Gastroesophageal sphincter (tissue), 4 donors: ENCODE measurements around the gene SLC9A3. TPM values are rescaled to one million over a fixed set of nuclear protein-coding genes. Genes with fewer than 3 reads are reported as not detected.

ENCODE experiments used
- ATAC-seq: fragments of 150-250 bp; one replicate; pipeline ENCODE4 v1.9.1; 2016; ENCODE audit warnings: mild to moderate bottlenecking, moderate library complexity
- H3K27ac ChIP-seq, 4 donors: fragments of 200-600 bp; sonication (generic) in 3 of 4; 1 replicate in 3 of 4; 2 replicates in 1 of 4; pipeline ENCODE4 v1.5.1; 2016 to 2019
- H3K27me3 ChIP-seq: fragments of 200-600 bp; sonication (generic); one replicate; pipeline ENCODE4 v1.5.1; 2019
- H3K36me3 ChIP-seq, 2 donors: fragments of 200-600 bp; sonication (generic); one replicate each; pipeline ENCODE4 v1.5.1; 2019; ENCODE audit warnings: control low read depth in 1 of 2
- H3K4me1 ChIP-seq, 3 donors: fragments of 200-600 bp; sonication (generic); 1 replicate in 2 of 3; 2 replicates in 1 of 3; pipeline ENCODE4 v1.5.1; 2016 to 2019; ENCODE audit warnings: control low read depth in 2 of 3
- H3K4me3 ChIP-seq, 2 donors: fragments of 200-600 bp; sonication (generic); one replicate each; pipeline ENCODE4 v1.5.1; 2019; ENCODE audit warnings: mild to moderate bottlenecking in 1 of 2, moderate library complexity in 1 of 2
- H3K9me3 ChIP-seq, 3 donors: fragments of 200-600 bp; sonication (generic); one replicate each; pipeline ENCODE4 v1.5.1; 2017 to 2019; ENCODE audit warnings: control low read depth in 2 of 3
- EP300 ChIP-seq: sonication (generic); formaldehyde crosslinking; IDR thresholded peaks from one replicate; pipeline ENCODE4 v1.6.1; 2017; ENCODE audit warnings: antibody characterized with exemption, mild to moderate bottlenecking
- POLR2A ChIP-seq, 2 donors: fragments of 450-650 bp; IDR thresholded peaks; one replicate each; pipeline ENCODE4 v1.6.1; 2017; ENCODE audit warnings: antibody characterized with exemption in 2 of 2, mild to moderate bottlenecking in 2 of 2, moderate library complexity in 1 of 2
- POLR2AphosphoS5 ChIP-seq: sonication (generic); formaldehyde crosslinking; IDR thresholded peaks from one replicate; pipeline ENCODE4 v1.6.1; 2017; ENCODE audit warnings: antibody characterized with exemption
- WGBS, 2 donors: methylation state at CpG; one replicate each; pipeline ENCODE4 v1.1.5; 2018; ENCODE audit warnings: low coverage in 1 of 2; 5-methylcytosine and 5-hydroxymethylcytosine counted together
- total RNA-seq, 4 donors: library from RNA; depleted of rRNA; stranded (reverse); fragments of >200 nt; gene quantifications; one replicate each; pipeline ENCODE4 v1.1.0, GENCODE V29; 2016
- TF ChIP-seq, protein P1 (sequence below), 4 experiments: fragments of 200-600 bp in 2 of 4; fragments of 450-650 bp in 2 of 4; sonication (generic) in 1 of 4; IDR thresholded peaks; one replicate each; pipeline ENCODE4 v1.5.1; 2017 to 2019; ENCODE audit warnings: antibody characterized with exemption in 4 of 4, mild to moderate bottlenecking in 2 of 4, moderate library complexity in 2 of 4

SLC9A3 gene
- total RNA-seq, 4 donors from 2014 or later, result 2.6 to 3.9 (median 2.8) TPM

GRCh38 chr5:555058-555623, 30.9 kb upstream of the SLC9A3 start:
- 60 to 100% methylated on average over 1 to 2 of the region's 27 CpGs for WGBS, 2 donors
- Histone ChIP-seq H3K27me3 (peaks cover 52% of the 10 kb centered on the region), H3K9me3 (peaks cover 0 to 4% (median 0%) of the 10 kb centered on the region in 3 donors), H3K27ac (no peak overlapping the region), H3K4me1 (no peaks in the 10 kb centered on the region), H3K36me3 (no peaks in the 10 kb centered on the region), H3K4me3 (no peak overlapping the region)
- TF ChIP-seq EP300 (no peak), POLR2A (IDR thresholded peaks at IDR 0.05) (no peak)
- ATAC-seq, result no peak

- H3K4me3 ChIP-seq, result no peak overlapping the region
- peaks cover 53% of the 10 kb centered on the region for H3K27me3 ChIP-seq
- H3K4me1 ChIP-seq, result no peaks in the 10 kb centered on the region
- no peak for TF ChIP-seq POLR2AphosphoS5
- no peak for TF ChIP-seq EP300
- TF ChIP-seq POLR2A (IDR thresholded peaks at IDR 0.05), result no peak
- TF ChIP-seq, protein P1, sequence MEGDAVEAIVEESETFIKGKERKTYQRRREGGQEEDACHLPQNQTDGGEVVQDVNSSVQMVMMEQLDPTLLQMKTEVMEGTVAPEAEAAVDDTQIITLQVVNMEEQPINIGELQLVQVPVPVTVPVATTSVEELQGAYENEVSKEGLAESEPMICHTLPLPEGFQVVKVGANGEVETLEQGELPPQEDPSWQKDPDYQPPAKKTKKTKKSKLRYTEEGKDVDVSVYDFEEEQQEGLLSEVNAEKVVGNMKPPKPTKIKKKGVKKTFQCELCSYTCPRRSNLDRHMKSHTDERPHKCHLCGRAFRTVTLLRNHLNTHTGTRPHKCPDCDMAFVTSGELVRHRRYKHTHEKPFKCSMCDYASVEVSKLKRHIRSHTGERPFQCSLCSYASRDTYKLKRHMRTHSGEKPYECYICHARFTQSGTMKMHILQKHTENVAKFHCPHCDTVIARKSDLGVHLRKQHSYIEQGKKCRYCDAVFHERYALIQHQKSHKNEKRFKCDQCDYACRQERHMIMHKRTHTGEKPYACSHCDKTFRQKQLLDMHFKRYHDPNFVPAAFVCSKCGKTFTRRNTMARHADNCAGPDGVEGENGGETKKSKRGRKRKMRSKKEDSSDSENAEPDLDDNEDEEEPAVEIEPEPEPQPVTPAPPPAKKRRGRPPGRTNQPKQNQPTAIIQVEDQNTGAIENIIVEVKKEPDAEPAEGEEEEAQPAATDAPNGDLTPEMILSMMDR (IDR thresholded peaks at IDR 0.05), result no peak
- no peaks in the 10 kb centered on the region for H3K36me3 ChIP-seq
- ATAC-seq, result no peak
- H3K27ac ChIP-seq, result no peak overlapping the region
- WGBS, 2 donors, result 100% methylated on average over 2 of the region's 40 CpGs; no CpG with 5 or more reads in 1 of the 2 donors
- H3K9me3 ChIP-seq, result peaks cover 0 to 4% (median 0%) of the 10 kb centered on the region in 3 donors
These were observed 30.2 kb upstream of the SLC9A3 start for GRCh38 chr5:554284-554988.

DNA sequence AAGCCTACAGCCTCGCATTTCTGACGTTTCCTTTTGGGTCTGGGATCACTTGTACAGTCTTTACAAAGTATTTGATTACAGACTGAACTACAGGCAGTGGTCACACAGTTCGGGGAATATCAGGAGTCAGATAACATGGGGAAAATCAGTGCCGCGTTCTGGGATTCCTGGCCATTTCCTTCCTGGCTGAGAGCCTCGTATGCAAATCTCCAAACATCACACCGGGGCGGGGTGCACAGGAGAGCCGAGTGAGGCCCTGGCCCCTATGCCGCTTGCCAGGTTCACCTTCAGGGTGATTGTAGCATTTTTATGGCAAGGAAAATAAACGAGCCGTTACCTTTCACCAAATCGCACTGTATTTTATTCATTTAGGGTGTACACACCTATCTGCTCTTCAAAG, 29.6 kb upstream of the SLC9A3 start:
- no peaks in the 10 kb centered on the region for H3K4me1 ChIP-seq
- no peak overlapping the region for H3K27ac ChIP-seq
- WGBS, 2 donors, result 28 to 60% methylated on average over 1 to 5 of the region's 13 CpGs
- peaks cover 0 to 4% (median 0%) of the 10 kb centered on the region in 3 donors for H3K9me3 ChIP-seq
- ATAC-seq, result no peak
- peaks cover 49% of the 10 kb centered on the region for H3K27me3 ChIP-seq
- no peak for TF ChIP-seq EP300
- TF ChIP-seq, protein P1 (IDR thresholded peaks at IDR 0.05), result no peak
- no peak for TF ChIP-seq POLR2AphosphoS5
- no peak for TF ChIP-seq POLR2A (IDR thresholded peaks at IDR 0.05)
- H3K4me3 ChIP-seq, result no peak overlapping the region
- H3K36me3 ChIP-seq, result no peaks in the 10 kb centered on the region

DNA sequence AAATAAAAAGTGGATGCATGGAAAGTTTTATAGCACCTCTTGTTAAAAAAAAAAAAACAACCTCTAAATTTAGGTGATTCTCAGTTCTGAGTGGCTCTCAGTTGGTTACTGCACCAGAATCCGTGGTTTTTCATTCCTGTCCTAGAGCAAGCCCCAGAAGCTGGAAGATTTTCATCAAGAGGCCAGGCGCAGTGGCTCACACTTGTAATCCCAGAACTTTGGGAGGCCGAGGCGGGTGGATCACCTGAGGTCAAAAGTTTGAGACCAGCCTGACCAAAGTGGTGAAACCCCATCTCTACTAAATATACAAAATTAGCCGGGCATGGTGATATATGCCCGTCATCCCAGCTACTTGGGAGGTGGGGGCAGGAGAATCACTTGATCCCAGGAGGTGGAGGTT, 27.2 kb upstream of the SLC9A3 start:
- H3K4me1 ChIP-seq, result no peaks in the 10 kb centered on the region
- no peak overlapping the region for H3K4me3 ChIP-seq
- H3K27ac ChIP-seq, result no peak overlapping the region
- peaks cover 59% of the 10 kb centered on the region for H3K27me3 ChIP-seq
- 83 to 88% methylated on average over 4 of the region's 6 CpGs for WGBS, 2 donors
- no peak for TF ChIP-seq EP300
- no peaks in the 10 kb centered on the region for H3K36me3 ChIP-seq
- no peak for ATAC-seq
- peaks cover 0 to 4% (median 0%) of the 10 kb centered on the region in 3 donors for H3K9me3 ChIP-seq

- ATAC-seq, result no peak
- no peaks in the 10 kb centered on the region for H3K36me3 ChIP-seq
- peaks cover 0 to 4% (median 0%) of the 10 kb centered on the region in 3 donors for H3K9me3 ChIP-seq
- no peak overlapping the region for H3K27ac ChIP-seq
- H3K4me1 ChIP-seq, result no peaks in the 10 kb centered on the region
- 80 to 82% methylated on average over 2 of the region's 2 CpGs for WGBS, 2 donors
- TF ChIP-seq POLR2AphosphoS5 (no peak), EP300 (no peak), POLR2A (IDR thresholded peaks at IDR 0.05) (no peak)
- TF ChIP-seq, protein P1 (IDR thresholded peaks at IDR 0.05), result no peak
- H3K4me3 ChIP-seq, result no peak overlapping the region
- peaks cover 55% of the 10 kb centered on the region for H3K27me3 ChIP-seq
These were observed 25.0 kb upstream of the SLC9A3 start for GRCh38 chr5:549229-549628.

DNA sequence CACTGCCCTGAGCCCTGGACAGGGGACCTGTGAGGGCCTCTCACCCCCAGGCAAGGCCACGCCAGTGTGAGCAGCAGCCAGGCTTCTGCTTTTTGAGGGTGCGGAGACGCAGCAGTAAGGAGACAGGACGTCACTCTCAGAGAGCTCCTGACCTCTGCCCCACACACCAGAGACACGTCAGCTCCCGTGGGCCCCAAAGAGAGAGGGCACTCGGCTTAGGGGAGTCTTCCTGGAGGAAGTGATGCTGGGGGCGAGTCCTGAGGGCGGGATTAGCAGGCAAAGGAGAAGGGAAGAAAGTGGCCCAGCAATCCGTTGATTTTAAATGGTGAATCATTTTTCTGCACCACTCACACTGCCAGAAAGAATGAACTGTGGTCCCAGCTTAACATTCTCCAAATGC, 24.0 kb upstream of the SLC9A3 start:
- Histone ChIP-seq H3K36me3 (no peaks in the 10 kb centered on the region), H3K4me1 (no peaks in the 10 kb centered on the region), H3K27ac (no peak overlapping the region), H3K9me3 (peaks cover 0 to 4% (median 0%) of the 10 kb centered on the region in 3 donors), H3K27me3 (peaks cover 55% of the 10 kb centered on the region), H3K4me3 (no peak overlapping the region)
- ATAC-seq, result no peak
- TF ChIP-seq POLR2AphosphoS5, result no peak
- TF ChIP-seq, protein P1 (IDR thresholded peaks at IDR 0.05), result no peak
- no peak for TF ChIP-seq EP300
- no peak for TF ChIP-seq POLR2A (IDR thresholded peaks at IDR 0.05)
- WGBS, 2 donors, result 20 to 25% methylated on average over 2 to 4 of the region's 10 CpGs
